Peyer's patch (tissue), 4 donors: ENCODE results near the gene MTFR1L.

Source experiments
- CTCF ChIP-seq, 6 experiments: fragments of 450-650 bp in 4 of 6; fragments of 200-600 bp in 2 of 6; sonication (generic) in 1 of 6; IDR thresholded peaks; one replicate each; pipeline ENCODE4 v1.5.1; 2017 to 2019; ENCODE audit warnings: antibody characterized with exemption in 6 of 6, mild to moderate bottlenecking in 3 of 6, moderate library complexity in 1 of 6
- POLR2A ChIP-seq, 2 donors: fragments of 450-650 bp; IDR thresholded peaks; one replicate each; pipeline ENCODE4 v1.5.1; 2017; ENCODE audit warnings: antibody characterized with exemption in 2 of 2, mild to moderate bottlenecking in 2 of 2, moderate library complexity in 2 of 2

DNA sequence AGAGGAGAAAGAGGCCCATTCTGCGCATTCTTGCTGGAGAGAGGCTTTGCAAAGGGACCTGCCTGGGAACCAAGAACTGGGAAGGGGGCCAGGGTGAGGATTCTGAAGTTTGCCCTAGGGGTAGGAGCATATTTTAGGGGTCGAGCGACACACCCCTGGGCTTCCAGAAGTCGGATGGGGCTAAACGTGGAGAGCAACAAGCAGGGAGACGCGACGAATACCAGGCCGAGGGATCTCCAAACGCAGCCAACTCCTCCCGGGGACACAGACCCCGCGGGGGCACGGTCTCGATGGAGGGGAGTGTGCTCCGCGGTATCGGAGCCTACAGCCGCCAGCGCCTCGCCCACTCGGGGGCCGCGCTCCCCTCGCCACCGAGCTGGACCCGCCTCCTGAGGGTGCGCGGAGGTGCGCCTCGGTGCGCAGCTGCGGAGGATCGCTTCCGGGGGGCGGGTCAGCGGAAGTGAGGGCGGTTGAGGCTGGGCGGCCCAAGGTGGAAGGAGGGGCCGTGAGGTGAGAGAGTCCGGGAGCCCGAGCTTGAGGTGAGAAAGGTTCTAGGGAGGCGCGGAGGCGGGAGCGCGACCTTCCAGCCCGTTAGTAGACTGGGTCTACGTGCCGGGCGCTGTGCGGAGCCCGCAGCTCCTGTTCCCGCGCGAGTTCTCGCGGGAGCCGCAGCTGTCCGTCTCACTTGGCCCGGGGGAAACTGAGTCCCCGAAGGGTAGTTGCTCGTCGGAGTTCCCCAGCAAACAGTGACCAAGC is at the start of gene MTFR1L:
- TF ChIP-seq POLR2A (IDR thresholded peaks at IDR 0.05): peak; percentile 94 to 98
- no peak for TF ChIP-seq CTCF (IDR thresholded peaks at IDR 0.05)
